Thyroid gland (tissue), 4 donors: ENCODE measurements around the gene ABCA2. TPM values are rescaled to one million over a fixed set of nuclear protein-coding genes. Genes with fewer than 3 reads are reported as not detected.

Experiments used
- DNase-seq, 2 donors: peaks; one replicate each; pipeline ENCODE4 v3.0.0-alpha.2; 2019
- H3K27ac ChIP-seq, 3 donors: fragments of 200-600 bp; sonication (generic); 1 replicate in 2 of 3; 2 replicates in 1 of 3; pipeline ENCODE4 v1.5.1; 2016 to 2019; ENCODE audit warnings: mild to moderate bottlenecking in 1 of 3, moderate library complexity in 1 of 3
- H3K27me3 ChIP-seq: fragments of 200-600 bp; sonication (generic); one replicate; pipeline ENCODE4 v1.5.1; 2019
- H3K36me3 ChIP-seq, 2 donors: fragments of 200-600 bp; sonication (generic); one replicate each; pipeline ENCODE4 v1.5.1; 2016 to 2019
- H3K4me1 ChIP-seq, 2 donors: fragments of 200-600 bp; sonication (generic); one replicate each; pipeline ENCODE4 v1.5.1; 2017 to 2019
- H3K4me3 ChIP-seq, 3 donors: fragments of 200-600 bp; sonication (generic); replicated peaks in 1 of 3; 1 replicate in 2 of 3; 2 replicates in 1 of 3; pipeline ENCODE4 v1.5.1; 2016; ENCODE audit warnings: mild to moderate bottlenecking in 1 of 3
- H3K9me3 ChIP-seq: fragments of 200-600 bp; sonication (generic); one replicate; pipeline ENCODE4 v1.5.1; 2017
- POLR2A ChIP-seq, 2 donors: fragments of 450-650 bp; IDR thresholded peaks; one replicate each; pipeline ENCODE4 v1.6.1; 2017; ENCODE audit warnings: antibody characterized with exemption in 2 of 2, mild to moderate bottlenecking in 2 of 2, moderate library complexity in 1 of 2
- WGBS, 2 donors: methylation state at CpG; one replicate each; pipeline ENCODE4 v1.1.5; 2017; 5-methylcytosine and 5-hydroxymethylcytosine counted together
- intact Hi-C: fragments of 100-400 bp; cut with DNase I; formaldehyde crosslinking; loops from one replicate; pipeline ENCODE4 v1.15.1; 2023
- total RNA-seq, 4 donors: library from RNA; depleted of rRNA; stranded (reverse); fragments of >200 nt; gene quantifications; one replicate each; pipeline ENCODE4 v1.2.3, GENCODE V29; 2016
- TF ChIP-seq, protein P1 (sequence below), 6 experiments: fragments of 200-600 bp in 3 of 6; fragments of 450-650 bp in 3 of 6; sonication (generic) in 3 of 6; IDR thresholded peaks; one replicate each; pipeline ENCODE4 v1.5.1; 2016 to 2019; ENCODE audit warnings: antibody characterized with exemption in 6 of 6, mild to moderate bottlenecking in 2 of 6, inconsistent platforms in 1 of 6, moderate library complexity in 1 of 6

Gene ABCA2
- total RNA-seq, 4 donors from 2014 or later = 36.8 to 59.7 (median 50.2) TPM

DNA sequence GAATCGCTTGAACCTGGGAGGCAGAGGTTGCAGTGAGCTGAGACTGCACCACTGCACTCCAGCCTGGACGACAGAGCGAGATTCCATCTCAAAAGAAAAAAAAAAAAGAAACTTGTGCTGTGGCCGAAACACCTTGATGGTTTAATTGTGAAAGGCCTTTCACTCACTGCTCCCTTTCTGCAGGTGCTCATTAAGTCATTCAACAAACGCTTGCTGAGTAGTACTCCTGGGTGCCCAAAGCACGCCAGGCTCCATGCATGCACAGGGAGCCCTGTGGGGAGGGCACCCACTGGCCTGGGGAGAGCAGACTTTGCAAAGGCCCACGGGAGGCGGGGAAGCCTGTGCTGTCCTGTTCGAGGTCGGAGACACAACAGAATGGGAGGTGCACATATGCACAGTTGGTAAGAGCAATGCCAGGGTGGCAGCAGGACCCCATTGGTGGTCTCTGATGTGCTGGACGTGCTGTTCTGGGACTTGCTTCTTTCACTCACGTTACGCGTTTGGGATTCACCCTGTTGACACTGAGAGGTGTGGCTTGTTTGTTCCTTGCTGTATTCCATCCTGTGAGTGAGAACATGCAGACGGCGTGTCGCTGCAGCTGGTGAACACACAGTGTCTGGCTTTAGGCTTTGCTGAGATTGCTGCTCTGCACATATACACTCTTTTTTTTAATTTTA is 28.8 kb upstream of the ABCA2 start:
- TF ChIP-seq, protein P1, sequence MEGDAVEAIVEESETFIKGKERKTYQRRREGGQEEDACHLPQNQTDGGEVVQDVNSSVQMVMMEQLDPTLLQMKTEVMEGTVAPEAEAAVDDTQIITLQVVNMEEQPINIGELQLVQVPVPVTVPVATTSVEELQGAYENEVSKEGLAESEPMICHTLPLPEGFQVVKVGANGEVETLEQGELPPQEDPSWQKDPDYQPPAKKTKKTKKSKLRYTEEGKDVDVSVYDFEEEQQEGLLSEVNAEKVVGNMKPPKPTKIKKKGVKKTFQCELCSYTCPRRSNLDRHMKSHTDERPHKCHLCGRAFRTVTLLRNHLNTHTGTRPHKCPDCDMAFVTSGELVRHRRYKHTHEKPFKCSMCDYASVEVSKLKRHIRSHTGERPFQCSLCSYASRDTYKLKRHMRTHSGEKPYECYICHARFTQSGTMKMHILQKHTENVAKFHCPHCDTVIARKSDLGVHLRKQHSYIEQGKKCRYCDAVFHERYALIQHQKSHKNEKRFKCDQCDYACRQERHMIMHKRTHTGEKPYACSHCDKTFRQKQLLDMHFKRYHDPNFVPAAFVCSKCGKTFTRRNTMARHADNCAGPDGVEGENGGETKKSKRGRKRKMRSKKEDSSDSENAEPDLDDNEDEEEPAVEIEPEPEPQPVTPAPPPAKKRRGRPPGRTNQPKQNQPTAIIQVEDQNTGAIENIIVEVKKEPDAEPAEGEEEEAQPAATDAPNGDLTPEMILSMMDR (IDR thresholded peaks at IDR 0.05) = no peak
- TF ChIP-seq POLR2A (IDR thresholded peaks at IDR 0.05) = no peak
- Histone ChIP-seq H3K4me3 (no peak overlapping the region), H3K9me3 (no peaks in the 10 kb centered on the region), H3K27ac (no peak overlapping the region), H3K4me1 (peaks cover 23 to 34% of the 10 kb centered on the region in 2 donors), H3K27me3 (no peaks in the 10 kb centered on the region), H3K36me3 (no peaks in the 10 kb centered on the region)
- intact Hi-C loops = no loop called here
- DNase-seq = no peak
- WGBS, 2 donors = 82 to 91% methylated on average over 13 to 17 of the region's 17 CpGs

DNA sequence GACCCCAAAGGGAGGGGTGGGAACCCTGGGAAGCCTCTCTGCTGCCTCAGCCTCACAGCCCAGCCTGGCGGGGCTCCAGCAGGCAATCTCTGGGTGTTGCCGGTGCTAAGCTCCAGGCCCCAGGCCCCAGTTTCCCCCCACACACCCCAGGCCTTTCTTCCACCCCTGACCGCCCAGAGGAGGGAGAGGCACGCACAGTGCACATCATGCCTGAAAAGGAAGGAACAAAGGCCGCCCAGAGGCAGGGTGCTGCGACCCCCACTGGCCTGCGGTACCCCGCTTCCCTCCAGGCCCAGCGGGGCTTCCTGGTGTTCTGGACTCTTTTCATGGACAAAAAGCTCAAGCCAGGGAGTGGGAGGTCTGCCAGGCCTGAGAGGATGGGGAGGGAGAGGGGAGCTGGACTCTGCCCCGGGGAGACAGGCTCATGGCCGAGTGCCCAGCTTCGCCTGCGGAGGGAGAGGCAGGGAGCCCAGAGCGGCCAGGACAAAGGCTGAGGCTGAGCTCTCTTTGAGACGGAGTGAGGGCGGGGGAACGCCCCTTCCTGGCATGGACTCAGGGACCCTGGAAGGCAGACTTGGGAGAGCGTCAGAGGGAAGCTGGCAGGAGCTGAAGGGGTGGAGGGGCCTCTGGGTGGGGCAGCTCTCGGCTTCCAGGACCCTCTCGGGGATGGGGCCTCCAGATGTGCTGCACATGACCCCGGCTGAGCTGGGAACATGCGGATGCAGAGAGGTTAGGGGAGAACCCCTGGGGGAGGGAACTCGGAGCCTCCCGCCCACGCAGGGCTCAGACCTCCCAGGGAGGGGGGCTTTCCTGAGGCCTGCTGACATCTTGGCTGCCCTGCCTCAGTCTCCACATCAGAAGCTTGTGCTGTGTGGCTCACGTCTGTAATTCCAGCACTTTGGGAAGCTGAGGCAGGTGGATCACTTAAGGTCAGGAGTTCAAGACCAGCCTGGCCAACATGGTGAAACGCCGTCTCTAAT is 27.6 kb upstream of the ABCA2 start:
- intact Hi-C loops = no loop called here
- 47 to 55% methylated on average over 5 to 10 of the region's 28 CpGs for WGBS, 2 donors
- H3K36me3 ChIP-seq = no peaks in the 10 kb centered on the region
- DNase-seq = peak; percentile 81 to 90
- peaks cover 23 to 34% of the 10 kb centered on the region in 2 donors for H3K4me1 ChIP-seq
- H3K27me3 ChIP-seq = no peaks in the 10 kb centered on the region
- no peak overlapping the region for H3K27ac ChIP-seq
- H3K4me3 ChIP-seq = no peak overlapping the region
- no peak for TF ChIP-seq POLR2A (IDR thresholded peaks at IDR 0.05)
- TF ChIP-seq, protein P1 (IDR thresholded peaks at IDR 0.05) = no peak
- no peaks in the 10 kb centered on the region for H3K9me3 ChIP-seq

DNA sequence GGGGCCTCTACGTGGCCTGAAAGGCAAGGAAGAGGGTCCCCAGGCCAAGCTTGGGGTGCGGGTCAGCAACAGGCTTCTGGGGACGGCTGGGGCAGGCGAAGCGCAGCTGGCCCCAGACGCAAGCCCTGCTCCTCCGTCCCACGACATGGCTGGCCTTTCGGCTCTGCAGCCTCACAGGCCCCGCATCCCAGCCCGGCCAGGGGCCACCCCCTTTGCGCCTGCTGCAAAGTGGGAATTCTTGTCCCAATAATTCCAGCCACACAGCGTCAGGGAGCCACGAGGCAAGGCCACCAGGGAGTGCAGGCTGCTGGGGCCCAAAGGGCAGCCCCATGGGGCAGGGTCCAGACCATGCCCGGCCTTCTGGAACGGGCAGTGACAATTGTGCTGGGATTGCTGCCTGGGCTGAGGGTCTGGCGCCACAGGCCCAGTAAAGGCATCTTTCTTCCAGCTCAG is 26.9 kb upstream of the ABCA2 start:
- intact Hi-C loops = no loop called here
- Histone ChIP-seq H3K27ac (no peak overlapping the region), H3K4me1 (peaks cover 23 to 34% of the 10 kb centered on the region in 2 donors), H3K4me3 (no peak overlapping the region), H3K27me3 (no peaks in the 10 kb centered on the region), H3K36me3 (no peaks in the 10 kb centered on the region), H3K9me3 (no peaks in the 10 kb centered on the region)
- no peak for TF ChIP-seq POLR2A (IDR thresholded peaks at IDR 0.05)
- TF ChIP-seq, protein P1 (IDR thresholded peaks at IDR 0.05) = no peak
- no peak for DNase-seq
- 64 to 90% methylated on average over 5 to 12 of the region's 17 CpGs for WGBS, 2 donors

DNA sequence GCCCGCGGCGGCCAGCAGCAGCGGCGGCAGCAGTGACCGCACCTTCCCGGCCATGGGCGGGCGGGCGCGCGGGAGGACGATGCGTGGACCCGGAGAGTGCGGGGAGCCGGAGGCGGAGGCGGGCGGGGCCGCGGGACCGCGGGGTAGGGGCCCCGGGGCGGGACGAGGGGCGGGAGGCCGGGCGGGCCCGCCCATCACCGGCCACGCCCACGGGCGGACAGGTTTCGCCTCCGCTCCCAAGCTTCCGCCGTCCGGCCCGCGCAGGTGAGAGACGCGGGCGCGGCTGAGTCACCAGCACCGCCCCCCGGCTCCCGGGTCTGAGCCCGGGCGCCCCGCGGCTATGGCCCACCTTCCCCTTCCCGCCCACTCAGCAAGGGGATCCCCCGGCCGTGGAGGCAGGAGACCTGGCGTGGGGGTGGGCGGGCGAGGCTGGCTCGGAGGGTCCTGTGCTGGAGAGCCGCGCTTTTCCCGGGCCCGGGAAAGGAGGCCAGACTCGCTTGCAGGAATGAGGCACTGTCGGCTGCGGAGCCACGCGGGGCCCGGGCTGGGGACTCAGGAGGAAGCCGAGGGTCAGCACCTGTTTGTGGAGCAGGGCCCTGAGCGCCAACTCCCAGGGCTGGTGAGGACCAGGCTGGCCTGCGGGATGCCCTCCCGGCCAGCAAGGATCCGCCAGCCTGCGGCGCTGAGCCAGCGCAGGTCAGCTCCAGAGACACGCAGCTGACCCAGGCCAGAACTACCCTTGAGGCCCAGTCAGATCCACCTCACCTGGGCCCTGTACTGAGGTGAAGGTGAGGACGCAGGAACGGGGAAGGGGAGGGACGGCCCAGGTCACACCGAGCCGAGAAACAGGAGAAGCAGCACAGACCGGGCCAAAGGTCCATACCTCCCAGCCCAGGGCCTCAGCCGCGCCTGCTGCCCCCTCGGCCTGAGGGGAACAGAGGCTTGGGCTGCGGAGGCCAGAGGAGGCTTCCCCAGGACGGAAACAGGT is 26.2 kb upstream of the ABCA2 start, which contains the start of gene ENTPD2:
Gene ENTPD2, minus strand, starts transcription at position 118 of the 988 bp plus-strand sequence. Its CDS starts 64 bp downstream, at position 54.
- TF ChIP-seq, protein P1 (IDR thresholded peaks at IDR 0.05) = no peak
- no peak for TF ChIP-seq POLR2A (IDR thresholded peaks at IDR 0.05)
- Histone ChIP-seq H3K4me3 (peak within 1 kb of the TSS in 1 of 3 donors; percentile 37), H3K4me1 (peaks cover 23 to 34% of the 10 kb centered on the region in 2 donors), H3K36me3 (no peaks in the 10 kb centered on the region), H3K27me3 (peaks cover 3% of the 10 kb centered on the region), H3K9me3 (no peaks in the 10 kb centered on the region), H3K27ac (no peak within 1 kb of the TSS)
- WGBS, 2 donors = 76 to 77% methylated on average over 4 to 18 of the region's 90 CpGs
- peak; percentile 65 to 68 for DNase-seq
- intact Hi-C loops = no loop called here
